Thoracic aorta (tissue), 2 donors: Measurements from ENCODE around the gene UPK1A. TPM values are rescaled to one million over a fixed set of nuclear protein-coding genes. Genes with fewer than 3 reads are reported as not detected.
"Not testable (repeated sequence)": the region's sequence is repeated elsewhere in the genome, so short reads cannot be mapped to it uniquely, and the experiment has no call there.

ENCODE experiments used
- ATAC-seq: fragments of 150-250 bp; one replicate; pipeline ENCODE4 v1.8.0; 2017; ENCODE audit warnings: low read depth; ENCODE audit not compliant: insufficient number of reproducible peaks, low FRiP score
- DNase-seq: peaks from one replicate; pipeline ENCODE4 v3.0.0-alpha.2; 2020; ENCODE audit warnings: low spot score
- H3K27ac ChIP-seq, 2 donors: fragments of 200-600 bp; sonication (generic); 1 replicate in 1 of 2; 2 replicates in 1 of 2; pipeline ENCODE4 v1.5.1; 2016; ENCODE audit warnings: mild to moderate bottlenecking in 2 of 2, moderate library complexity in 2 of 2
- H3K27me3 ChIP-seq: fragments of 200-600 bp; sonication (generic); replicated peaks from 2 replicates; pipeline ENCODE4 v1.6.0; 2016; ENCODE audit warnings: mild to moderate bottlenecking; ENCODE audit not compliant: insufficient read depth
- H3K36me3 ChIP-seq: fragments of 200-600 bp; sonication (generic); one replicate; pipeline ENCODE4 v1.5.1; 2016
- H3K4me1 ChIP-seq, 2 donors: fragments of 200-600 bp; sonication (generic); 1 replicate in 1 of 2; 2 replicates in 1 of 2; pipeline versions ENCODE4 v1.5.1 to v1.6.0; 2016; ENCODE audit warnings: low read depth in 2 of 2, mild to moderate bottlenecking in 1 of 2; ENCODE audit not compliant: control insufficient read depth in 1 of 2
- H3K4me3 ChIP-seq: fragments of 200-600 bp; sonication (generic); 2 replicates; pipeline ENCODE4 v1.5.1; 2016; ENCODE audit warnings: mild to moderate bottlenecking
- H3K9me3 ChIP-seq: fragments of 200-600 bp; sonication (generic); 2 replicates; pipeline ENCODE4 v1.5.1; 2016
- CTCF ChIP-seq: fragments of 200-600 bp; sonication (generic); IDR thresholded peaks from one replicate; pipeline ENCODE4 v1.5.1; 2019; ENCODE audit warnings: antibody characterized with exemption
- total RNA-seq, 2 donors: library from RNA; depleted of rRNA; stranded (reverse); fragments of >200 nt; gene quantifications; one replicate each; pipeline versions ENCODE4 v1.1.0 to v1.2.3, GENCODE V29; 2016

Gene UPK1A
- total RNA-seq, 2 donors from 2014 or later, result not detected

GRCh38 chr19:35722897-35723296, 56.6 kb downstream of the UPK1A start:
- Histone ChIP-seq H3K27ac (no peak overlapping the region), H3K4me3 (no peak overlapping the region), H3K9me3 (no peaks in the 10 kb centered on the region), H3K36me3 (peaks cover 72% of the 10 kb centered on the region), H3K4me1 (peaks cover 9 to 16% of the 10 kb centered on the region in 2 donors), H3K27me3 (no peaks in the 10 kb centered on the region)
- TF ChIP-seq CTCF, result no peak
- DNase-seq (no peak), ATAC-seq (no peak)

GRCh38 chr19:35723671-35724070, 57.4 kb downstream of the UPK1A start:
- no peaks in the 10 kb centered on the region for H3K9me3 ChIP-seq
- DNase-seq (no peak), ATAC-seq (no peak)
- H3K4me1 ChIP-seq, result peaks cover 9 to 14% of the 10 kb centered on the region in 2 donors
- no peak overlapping the region for H3K4me3 ChIP-seq
- H3K27me3 ChIP-seq, result no peaks in the 10 kb centered on the region
- TF ChIP-seq CTCF, result no peak
- peaks cover 80% of the 10 kb centered on the region for H3K36me3 ChIP-seq
- no peak overlapping the region for H3K27ac ChIP-seq

- H3K27me3 ChIP-seq, H3K9me3 ChIP-seq, H3K27ac ChIP-seq, DNase-seq, H3K4me1 ChIP-seq, ATAC-seq, H3K4me3 ChIP-seq: not testable (repeated sequence)
- H3K36me3 ChIP-seq, result peaks cover 84% of the 10 kb centered on the region
These were observed 57.8 kb downstream of the UPK1A start for GRCh38 chr19:35724132-35724531.

GRCh38 chr19:35724560-35724959, 58.2 kb downstream of the UPK1A start:
- DNase-seq (no peak), ATAC-seq (no peak)
- Histone ChIP-seq H3K4me1 (peaks cover under 1 to 5% of the 10 kb centered on the region in 2 donors), H3K4me3 (no peak overlapping the region), H3K36me3 (peaks cover 88% of the 10 kb centered on the region), H3K27ac (no peak overlapping the region), H3K27me3 (no peaks in the 10 kb centered on the region), H3K9me3 (no peaks in the 10 kb centered on the region)
- no peak for TF ChIP-seq CTCF

GRCh38 chr19:35725216-35725861, 59.0 kb downstream of the UPK1A start:
- ATAC-seq (no peak), DNase-seq (no peak)
- Histone ChIP-seq H3K4me3 (no peak overlapping the region), H3K9me3 (no peaks in the 10 kb centered on the region), H3K27ac (no peak overlapping the region), H3K36me3 (peaks cover 96% of the 10 kb centered on the region), H3K27me3 (no peaks in the 10 kb centered on the region), H3K4me1 (no peaks in the 10 kb centered on the region)
- TF ChIP-seq CTCF, result no peak
